Loucy (cell line): ENCODE results near the gene TMEM54.

Experiments
- H2AFZ ChIP-seq: fragments of 200-600 bp; sonication (generic); 2 replicates; pipeline ENCODE4 v1.6.0; 2016; ENCODE audit warnings: antibody characterized with exemption, mild to moderate bottlenecking, low read length, moderate library complexity
- H3F3A ChIP-seq: fragments of 200-600 bp; 2 replicates; pipeline ENCODE4 v1.6.0; 2016; ENCODE audit warnings: antibody characterized with exemption, low read depth, mild to moderate bottlenecking
- H3K27me3 ChIP-seq: fragments of 200-600 bp; sonication (generic); 2 replicates; pipeline ENCODE4 v1.6.1; 2014; ENCODE audit warnings: low read length, mild to moderate bottlenecking; ENCODE audit not compliant: insufficient read depth, poor library complexity, severe bottlenecking
- H3K36me3 ChIP-seq: fragments of 200-600 bp; sonication (generic); 2 replicates; pipeline ENCODE4 v1.6.1; 2016; ENCODE audit warnings: low read length; ENCODE audit not compliant: insufficient read depth
- H3K4me1 ChIP-seq: fragments of 200-600 bp; sonication (generic); 2 replicates; pipeline ENCODE4 v1.5.1; 2014; ENCODE audit warnings: low read length, mild to moderate bottlenecking; ENCODE audit not compliant: insufficient read depth, poor library complexity, severe bottlenecking
- H3K4me2 ChIP-seq: fragments of 200-600 bp; sonication (generic); 2 replicates; pipeline ENCODE4 v1.6.0; 2014; ENCODE audit warnings: antibody characterized with exemption, low read length, low read depth, mild to moderate bottlenecking; ENCODE audit not compliant: poor library complexity, severe bottlenecking
- H3K4me3 ChIP-seq: fragments of 200-600 bp; sonication (generic); 2 replicates; pipeline ENCODE4 v1.5.1; 2014; ENCODE audit warnings: low read length, mild to moderate bottlenecking, mixed read lengths; ENCODE audit not compliant: poor library complexity, severe bottlenecking
- H3K79me2 ChIP-seq: fragments of 200-600 bp; sonication (generic); 2 replicates; pipeline ENCODE4 v1.6.1; 2014; ENCODE audit warnings: low read length; ENCODE audit not compliant: insufficient read depth
- H3K9ac ChIP-seq: fragments of 200-600 bp; sonication (generic); 2 replicates; pipeline ENCODE4 v1.6.0; 2014; ENCODE audit warnings: mild to moderate bottlenecking, low read depth, low read length, moderate library complexity; ENCODE audit not compliant: poor library complexity, severe bottlenecking
- H3K9me2 ChIP-seq: fragments of 200-600 bp; sonication (generic); replicated peaks from 2 replicates; pipeline ENCODE4 v1.6.1; 2016; ENCODE audit warnings: low read depth, low read length, mixed read lengths
- H3K9me3 ChIP-seq: fragments of 200-600 bp; sonication (generic); 2 replicates; pipeline ENCODE4 v1.6.1; 2014; ENCODE audit warnings: mild to moderate bottlenecking, antibody characterized with exemption, low read length, low read depth; ENCODE audit not compliant: insufficient read depth
- H4K20me1 ChIP-seq: fragments of 200-600 bp; sonication (generic); 2 replicates; pipeline ENCODE4 v1.6.0; 2014; ENCODE audit warnings: antibody characterized with exemption, low read length, mild to moderate bottlenecking; ENCODE audit not compliant: insufficient read depth, poor library complexity, severe bottlenecking
- CTCF ChIP-seq: fragments of 200-600 bp; sonication (generic); conservative IDR thresholded peaks from 2 replicates; pipeline ENCODE4 v1.5.1; 2014; ENCODE audit warnings: mild to moderate bottlenecking, antibody characterized with exemption, low read length
- EZH2phosphoT487 ChIP-seq: fragments of 200-600 bp; IDR thresholded peaks from 2 replicates; pipeline ENCODE4 v1.6.1; 2018; ENCODE audit warnings: antibody characterized with exemption, mild to moderate bottlenecking, moderate library complexity, borderline replicate concordance

Gene TMEM54

GRCh38 chr1:32890516-32891240 lies 10.5 kb downstream of the TMEM54 start:
- H3K79me2 ChIP-seq, result no peaks in the 10 kb centered on the region
- H2AFZ ChIP-seq, result no peak overlapping the region
- H3K9me2 ChIP-seq, result no peaks in the 10 kb centered on the region
- no peaks in the 10 kb centered on the region for H3F3A ChIP-seq
- H3K9ac ChIP-seq, result no peak overlapping the region
- H4K20me1 ChIP-seq, result no peaks in the 10 kb centered on the region
- H3K36me3 ChIP-seq, result no peaks in the 10 kb centered on the region
- H3K4me1 ChIP-seq, result no peaks in the 10 kb centered on the region
- H3K9me3 ChIP-seq, result no peaks in the 10 kb centered on the region
- no peak overlapping the region for H3K4me2 ChIP-seq
- H3K27me3 ChIP-seq, result no peaks in the 10 kb centered on the region
- H3K4me3 ChIP-seq, result no peak overlapping the region
- TF ChIP-seq EZH2phosphoT487, result no peak
- TF ChIP-seq CTCF, result no peak

GRCh38 chr1:32889731-32890278 lies 11.4 kb downstream of the TMEM54 start:
- Histone ChIP-seq H3K9me3 (no peaks in the 10 kb centered on the region), H3K4me3 (no peak overlapping the region), H3K9ac (no peak overlapping the region), H3K79me2 (no peaks in the 10 kb centered on the region), H3K27me3 (no peaks in the 10 kb centered on the region), H3K4me1 (no peaks in the 10 kb centered on the region), H4K20me1 (no peaks in the 10 kb centered on the region), H3K36me3 (no peaks in the 10 kb centered on the region), H3F3A (no peaks in the 10 kb centered on the region), H3K9me2 (no peaks in the 10 kb centered on the region), H3K4me2 (no peak overlapping the region), H2AFZ (no peak overlapping the region)
- no peak for TF ChIP-seq EZH2phosphoT487
- no peak for TF ChIP-seq CTCF

GRCh38 chr1:32888677-32889420 lies 12.3 kb downstream of the TMEM54 start:
- TF ChIP-seq CTCF (no peak), EZH2phosphoT487 (no peak)
- Histone ChIP-seq H3K4me3 (no peak overlapping the region), H4K20me1 (no peaks in the 10 kb centered on the region), H3K9me2 (no peaks in the 10 kb centered on the region), H3K79me2 (no peaks in the 10 kb centered on the region), H3K4me1 (no peaks in the 10 kb centered on the region), H3K4me2 (no peak overlapping the region), H3K27me3 (no peaks in the 10 kb centered on the region), H2AFZ (no peak overlapping the region), H3F3A (no peaks in the 10 kb centered on the region), H3K36me3 (no peaks in the 10 kb centered on the region), H3K9ac (no peak overlapping the region), H3K9me3 (no peaks in the 10 kb centered on the region)
